Measurements from ENCODE around the gene CIAO1. TPM values are rescaled to one million over a fixed set of nuclear protein-coding genes. Genes with fewer than 3 reads are reported as not detected.

The CIAO1 gene
- total and polyA plus RNA-seq, 2 of the 4 experiments (the other 2 are of a cell fraction), result 81.1 to 94.3 TPM

GRCh38 chr2:96305091-96305978 lies 39.3 kb downstream of the CIAO1 start, which contains the start of gene SNRNP200:
Gene SNRNP200 (minus strand): TSS chr2:96305546. CDS start chr2:96305437, 109 bp downstream.
- H4K91ac ChIP-seq (ENCODE audit: insufficient read depth, low read depth, low read length), result peak within 1 kb of the TSS; percentile 93
- H3K4ac ChIP-seq (ENCODE audit: low read depth, low read length), result peak within 1 kb of the TSS; percentile 91
- peak within 1 kb of the TSS; percentile 50 for H2BK120ac ChIP-seq (ENCODE audit: low read depth, low read length)
- peak within 1 kb of the TSS; percentile 99 for H2AFZ ChIP-seq (replicated peaks; ENCODE audit: low read length, poor library complexity)
- dilution Hi-C loops (cut with HindIII; ENCODE audit: low sequenced_read_pairs, unreplicated experiment) (no loop called here), intact Hi-C loops (cut with micrococcal nuclease) (loop anchor here (1.0 kb wide), 1 partner anchor 204 kb away; no protein-coding TSS in a partner anchor), in situ Hi-C loops (cut with MboI; ENCODE audit: low sequenced_read_pairs) (loop anchor here (10.0 kb wide), 1 partner anchor 209 kb away; no protein-coding TSS in a partner anchor)
- 0% methylated on average over 12 of the region's 61 CpGs; no CpG with 5 or more reads in 1 of the 2 experiments for WGBS, 2 experiments (ENCODE audit: extremely low coverage in 2 of 2, insufficient read length in 1 of 2)
- peak within 1 kb of the TSS; percentile 91 for H3K27ac ChIP-seq (ENCODE audit: insufficient read depth, low read length)
- peak within 1 kb of the TSS; percentile 79 for H2AK5ac ChIP-seq (ENCODE audit: low read depth, low read length)
- H2AK9ac ChIP-seq (replicated peaks; ENCODE audit: low read depth, low read length, poor library complexity), result peak within 1 kb of the TSS; percentile 99
- H3K4me3 ChIP-seq (ENCODE audit: insufficient read depth, low read depth, low read length), result peak within 1 kb of the TSS; percentile 97
- peaks cover 8% of the 10 kb centered on the region for H3K4me1 ChIP-seq (ENCODE audit: control insufficient read depth, insufficient read depth, low read length)
- DNase-seq, result peak; percentile 72
- TF ChIP-seq MAZ (IDR thresholded peaks at IDR 0.05; ENCODE audit: borderline replicate concordance, low read depth, low read length) (peak; percentile 70; the same call in 1 of the 2 replicates), SMC3 (IDR thresholded peaks at IDR 0.05; ENCODE audit: low read depth, low read length) (0 out of 2 replicates have a peak, but pooled peaks have one; percentile 17), CHD1 (IDR thresholded peaks at IDR 0.05; ENCODE audit: low read depth, low read length) (no peak), POLR2A (IDR thresholded peaks at IDR 0.05; ENCODE audit: low read depth, low read length) (peak; percentile 59; the same call in 1 of the 2 replicates), MXI1 (IDR thresholded peaks at IDR 0.05; ENCODE audit: borderline replicate concordance, low read depth, low read length) (peak; percentile 78; the same call in 1 of the 2 replicates)
- TF ChIP-seq, protein P1, sequence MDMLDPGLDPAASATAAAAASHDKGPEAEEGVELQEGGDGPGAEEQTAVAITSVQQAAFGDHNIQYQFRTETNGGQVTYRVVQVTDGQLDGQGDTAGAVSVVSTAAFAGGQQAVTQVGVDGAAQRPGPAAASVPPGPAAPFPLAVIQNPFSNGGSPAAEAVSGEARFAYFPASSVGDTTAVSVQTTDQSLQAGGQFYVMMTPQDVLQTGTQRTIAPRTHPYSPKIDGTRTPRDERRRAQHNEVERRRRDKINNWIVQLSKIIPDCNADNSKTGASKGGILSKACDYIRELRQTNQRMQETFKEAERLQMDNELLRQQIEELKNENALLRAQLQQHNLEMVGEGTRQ (IDR thresholded peaks at IDR 0.05; ENCODE audit: low read depth, low read length), result no peak
- peak within 1 kb of the TSS; percentile 24; the same call in 1 of the 3 replicates for H2BK15ac ChIP-seq (ENCODE audit: low read depth, low read length)
- peaks cover 12% of the 10 kb centered on the region; the same call in 1 of the 2 replicates for H4K20me1 ChIP-seq (ENCODE audit: insufficient read depth, low read length)
- peak within 1 kb of the TSS; percentile 98 to 99 for H4K8ac ChIP-seq (ENCODE audit: low read depth in 2 of 2, low read length in 2 of 2)
- no peak within 1 kb of the TSS for H2BK20ac ChIP-seq (ENCODE audit: low read depth, low read length)
- peak within 1 kb of the TSS; percentile 68 for H2BK5ac ChIP-seq (ENCODE audit: low read depth, low read length, poor library complexity, severe bottlenecking)
- ChIA-PET CTCF (no interaction called here), POLR2A (ENCODE audit: unreplicated experiment) (no interaction called here)
- no TSS peak for BruUV-seq (replicated peaks)
- peak within 1 kb of the TSS; percentile 94 for H3K14ac ChIP-seq (replicated peaks; ENCODE audit: low read depth, low read length)
- H3K36me3 ChIP-seq (ENCODE audit: control insufficient read depth, insufficient read depth, low read length), result peaks cover 22% of the 10 kb centered on the region
- H3K79me1 ChIP-seq (ENCODE audit: low read depth in 1 of 2, low read length in 2 of 2), result peaks cover 36 to 44% of the 10 kb centered on the region in 2 experiments
- peak within 1 kb of the TSS; percentile 94 for H4K5ac ChIP-seq (ENCODE audit: low read depth, low read length)
- H3K27me3 ChIP-seq (ENCODE audit: control insufficient read depth, insufficient read depth, low read length), result no peaks in the 10 kb centered on the region
- peak within 1 kb of the TSS; percentile 81 for H3K9ac ChIP-seq (ENCODE audit: low read depth, low read length)
- peak; percentile 99 for ATAC-seq (ENCODE audit: low read depth)
- H3K18ac ChIP-seq (ENCODE audit: low read depth, low read length), result peak within 1 kb of the TSS; percentile 44
- H3K23ac ChIP-seq (ENCODE audit: low read depth, low read length), result peak within 1 kb of the TSS; percentile 75
- H3K4me2 ChIP-seq (ENCODE audit: low read depth, low read length), result peak within 1 kb of the TSS; percentile 99
- H3K56ac ChIP-seq (ENCODE audit: extremely low read depth, insufficient read depth, low read length), result peak within 1 kb of the TSS; percentile 89
- no peaks in the 10 kb centered on the region for H3K9me3 ChIP-seq (ENCODE audit: control insufficient read depth, insufficient read depth, low read length)
- H3K9me1 ChIP-seq (ENCODE audit: insufficient read depth, low read length), result peaks cover 3% of the 10 kb centered on the region; the same call in 1 of the 2 replicates

Data from IMR-90 (cell line).